Pancreas (tissue), 10 donors: Measurements from ENCODE around the gene PGPEP1. TPM values are rescaled to one million over a fixed set of nuclear protein-coding genes. Genes with fewer than 3 reads are reported as not detected.
A peak's percentile ranks its signal among the peaks of the same experiment; 100 is the strongest.
"Not testable (repeated sequence)": the region's sequence is repeated elsewhere in the genome, so short reads cannot be mapped to it uniquely, and the experiment has no call there.

Experiments used
- ATAC-seq, 4 donors: fragments of 200-7000 bp; cut with Tn5 transposase; one replicate each; pipeline versions ENCODE4 v1.8.0 to v1.9.1; 2020; ENCODE audit warnings: mild to moderate bottlenecking in 4 of 4, moderate library complexity in 4 of 4
- DNase-seq, 6 donors: peaks; one replicate each; pipeline ENCODE4 v3.0.0-alpha.2; 2020
- FAIRE-seq: peaks from 2 replicates; lab custom pipeline; 2012; peaks lifted over from hg19 to GRCh38; lab: Jason Lieb, UNC
- H3K27ac ChIP-seq, 4 donors: fragments of 200-600 bp; sonication (generic); 1 replicate in 3 of 4; 2 replicates in 1 of 4; pipeline versions ENCODE4 v1.5.0 to v1.8.0; 2020
- H3K27me3 ChIP-seq, 4 donors: fragments of 200-600 bp; one replicate each; pipeline ENCODE4 v1.8.0; 2021
- H3K36me3 ChIP-seq, 3 donors: fragments of 200-600 bp; sonication (generic) in 1 of 3; one replicate each; pipeline versions ENCODE4 v1.5.0 to v1.8.0; 2020 to 2021
- H3K4me1 ChIP-seq, 3 donors: fragments of 200-600 bp; one replicate each; pipeline ENCODE4 v1.8.0; 2021
- H3K4me3 ChIP-seq, 4 donors: fragments of 200-600 bp; sonication (generic) in 2 of 4; one replicate each; pipeline versions ENCODE4 v1.5.0 to v1.8.0; 2020 to 2021
- H3K9me3 ChIP-seq, 4 donors: fragments of 200-600 bp; one replicate each; pipeline ENCODE4 v1.8.0; 2021
- CTCF ChIP-seq, 4 donors: fragments of 200-600 bp; sonication (generic) in 3 of 4; IDR thresholded peaks; one replicate each; pipeline versions ENCODE4 v1.5.0 to v1.8.0; 2021; ENCODE audit warnings: antibody characterized with exemption in 4 of 4
- WGBS, 2 donors: extraction: QIAGEN DNeasy Blood & Tissue Kit; methylation state at CpG; one replicate each; pipeline ENCODE4 v1.1.7; 2013; 5-methylcytosine and 5-hydroxymethylcytosine counted together
- intact Hi-C, 3 donors: fragments of 100-400 bp; cut with DNase I; formaldehyde crosslinking; loops; one replicate each; pipeline versions ENCODE4 v1.11.1 to v1.14.2; 2022
- polyA plus RNA-seq, 2 donors: library from polyadenylated mRNA; stranded (reverse); fragments of 200-250 nt; gene quantifications; one replicate each; pipeline ENCODE4 v1.2.3, GENCODE V29; 2013
- total RNA-seq, 6 donors: library from RNA; stranded (reverse); fragmentation: NEBNext Ultra II Directional in 4 of 6; extraction: Animal tissue kit (Norgen Biotek cat#: 25700) in 4 of 6; gene quantifications; one replicate each; pipeline versions ENCODE4 v1.2.1 to v1.2.4, GENCODE V29; 2021 to 2023
- donor health status: healthy with polysubstance abuse.
- donor health status: DM: no; HTN: no; CAD: no; lungs with moderate emphysema.
- donor health status: DM: no; HTN: no; CAD: no.
- donor health status: control.
- donor health status: control.
- donor health status: Bipolar disorder and iron deficiency.
- donor health status: DM: yes; HTN: yes; CAD: no.
- donor health status: DM: no; HTN: no; CAD: no.
- donor health status: DM: no; HTN: no; CAD: no.
- donor health status: DM: yes; HTN: yes; CAD: no.

Gene PGPEP1
- total and polyA plus RNA-seq, 8 donors, result 10.4 to 44.4 (median 36.7) TPM

- intact Hi-C loops, result no loop called here
- Histone ChIP-seq H3K4me1 (peaks cover 0 to 9% (median 0%) of the 10 kb centered on the region in 3 donors), H3K9me3 (no peaks in the 10 kb centered on the region), H3K27me3 (no peaks in the 10 kb centered on the region), H3K36me3 (no peaks in the 10 kb centered on the region), H3K4me3 (peak overlapping the region in 1 of 4 donors; percentile 28), H3K27ac (no peak overlapping the region)
- ATAC-seq (peak in 1 of 4 donors; percentile 8), DNase-seq (peak in 1 of 6 donors; percentile 29), FAIRE-seq (no peak)
- TF ChIP-seq CTCF (IDR thresholded peaks at IDR 0.05), result no peak
- 39 to 46% methylated on average over 37 of the region's 37 CpGs for WGBS, 2 donors
Measured at GRCh38 chr19:18396471-18397241, 56.3 kb downstream of the PGPEP1 start.

DNA sequence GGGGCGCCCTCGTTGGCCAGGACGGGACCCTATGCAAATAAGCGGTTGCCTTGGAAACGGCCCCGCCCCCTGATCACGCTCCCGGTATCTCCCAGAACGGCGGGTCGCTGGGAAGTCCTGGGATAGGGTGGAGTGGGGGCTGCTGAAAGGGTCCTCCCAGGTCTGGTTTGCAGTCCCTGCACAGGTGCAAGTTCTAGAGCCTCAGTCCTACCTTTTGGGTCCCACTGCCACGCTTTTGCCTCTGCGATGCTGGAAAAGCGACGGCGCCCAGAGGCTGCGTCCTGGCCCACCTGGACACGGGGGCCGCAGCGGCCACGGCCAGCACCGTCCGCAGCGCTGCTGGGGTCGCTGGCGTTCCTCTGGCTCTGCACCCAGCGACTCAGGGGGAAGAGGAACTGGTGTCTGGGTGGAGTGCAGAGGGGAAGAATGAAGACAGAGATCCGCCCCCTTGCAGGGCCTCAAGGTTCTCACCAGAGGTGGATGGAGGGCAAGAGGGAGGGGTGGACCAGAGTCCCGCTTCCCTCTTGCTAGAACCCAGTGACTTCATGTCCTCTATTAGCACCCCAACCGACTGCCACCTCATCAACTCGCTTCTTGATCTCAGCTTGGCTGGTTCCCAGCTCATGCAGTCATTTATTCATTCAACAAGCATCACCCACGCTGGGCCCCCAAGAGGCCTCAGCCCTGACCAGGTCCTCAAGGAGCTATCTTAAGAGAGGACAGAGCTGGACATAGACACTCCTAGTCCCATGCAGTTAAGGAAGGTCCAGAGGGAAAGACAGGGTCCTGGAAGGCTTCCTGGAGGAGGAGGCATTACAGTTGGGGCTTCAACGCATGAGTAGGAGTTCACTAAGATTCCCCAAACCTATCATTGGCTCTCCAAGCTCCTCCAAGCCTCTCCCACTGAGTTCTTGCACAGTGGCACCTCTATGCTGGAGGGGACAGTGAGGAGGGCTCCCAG lies 57.1 kb downstream of the PGPEP1 start, which contains the start of gene LRRC25:
Gene LRRC25 (minus strand): TSS at position 381 of the 961 bp plus-strand sequence. CDS start 659 bp downstream, outside the sequence.
- H3K27ac ChIP-seq, result peak within 1 kb of the TSS in 1 of 4 donors; percentile 19
- H3K4me1 ChIP-seq, result peaks cover 0 to 9% (median 0%) of the 10 kb centered on the region in 3 donors
- no peaks in the 10 kb centered on the region for H3K27me3 ChIP-seq
- H3K9me3 ChIP-seq, result no peaks in the 10 kb centered on the region
- TF ChIP-seq CTCF (IDR thresholded peaks at IDR 0.05), result no peak
- FAIRE-seq, result no peak
- H3K4me3 ChIP-seq, result peak within 1 kb of the TSS in 1 of 4 donors; percentile 28
- DNase-seq, result peak in 2 of 6 donors; percentile 51 to 59
- peak in 3 of 4 donors; percentile 11 to 50 (median 38) for ATAC-seq
- no peaks in the 10 kb centered on the region for H3K36me3 ChIP-seq
- WGBS, 2 donors, result 27 to 34% methylated on average over 29 to 33 of the region's 33 CpGs
- intact Hi-C loops, result no loop called here

GRCh38 chr19:18399008-18399407 lies 58.6 kb downstream of the PGPEP1 start:
- intact Hi-C loops, result no loop called here
- Histone ChIP-seq H3K36me3 (no peaks in the 10 kb centered on the region), H3K27ac (peak overlapping the region in 2 of 4 donors; percentile 30 to 47), H3K27me3 (no peaks in the 10 kb centered on the region), H3K9me3 (no peaks in the 10 kb centered on the region), H3K4me3 (no peak overlapping the region), H3K4me1 (peaks cover 0 to 9% (median 0%) of the 10 kb centered on the region in 3 donors)
- no peak for FAIRE-seq
- ATAC-seq, result peak; percentile 56 to 78 (median 75)
- DNase-seq, result peak in 3 of 6 donors; percentile 48 to 71 (median 61)
- TF ChIP-seq CTCF (IDR thresholded peaks at IDR 0.05), result no peak
- WGBS, 2 donors, result 22 to 27% methylated on average over 6 of the region's 6 CpGs

DNA sequence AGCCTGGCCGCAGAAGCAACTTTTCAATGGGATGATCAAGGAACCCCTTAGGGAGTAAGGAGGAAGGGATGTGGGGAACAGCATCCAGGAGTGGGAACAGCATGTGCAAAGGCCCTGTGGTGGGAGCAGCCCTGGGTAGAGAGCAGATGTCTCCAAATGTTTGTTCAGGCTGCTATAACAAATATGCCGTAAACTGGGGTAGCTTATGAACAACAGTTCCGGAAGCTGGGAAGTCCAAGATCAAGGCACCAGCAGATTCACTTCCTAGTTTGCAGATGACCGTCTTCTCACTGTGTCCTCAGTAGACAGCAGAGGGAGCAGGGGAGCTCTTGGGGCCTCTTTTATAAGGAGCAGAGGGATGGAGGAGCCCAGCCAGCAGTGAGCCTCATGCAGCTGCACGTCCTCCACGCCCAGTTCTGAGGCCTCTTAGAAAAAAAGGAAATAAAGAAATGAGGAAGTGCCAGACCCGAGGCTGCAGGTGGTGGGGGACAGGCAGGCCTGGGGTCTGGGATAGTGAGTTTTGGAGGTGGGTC lies 61.2 kb downstream of the PGPEP1 start:
- Histone ChIP-seq H3K4me1 (peaks cover 0 to 9% (median 0%) of the 10 kb centered on the region in 3 donors), H3K27me3 (no peaks in the 10 kb centered on the region), H3K36me3 (no peaks in the 10 kb centered on the region), H3K9me3 (no peaks in the 10 kb centered on the region), H3K4me3 (no peak overlapping the region), H3K27ac (peak overlapping the region in 2 of 4 donors; percentile 23 to 47)
- no peak for TF ChIP-seq CTCF (IDR thresholded peaks at IDR 0.05)
- intact Hi-C loops, result no loop called here
- WGBS, 2 donors, result 55 to 63% methylated on average over 7 of the region's 7 CpGs
- ATAC-seq, result peak in 3 of 4 donors; percentile 62 to 77 (median 76)
- no peak for FAIRE-seq
- DNase-seq, result peak in 2 of 6 donors; percentile 37 to 54

DNA sequence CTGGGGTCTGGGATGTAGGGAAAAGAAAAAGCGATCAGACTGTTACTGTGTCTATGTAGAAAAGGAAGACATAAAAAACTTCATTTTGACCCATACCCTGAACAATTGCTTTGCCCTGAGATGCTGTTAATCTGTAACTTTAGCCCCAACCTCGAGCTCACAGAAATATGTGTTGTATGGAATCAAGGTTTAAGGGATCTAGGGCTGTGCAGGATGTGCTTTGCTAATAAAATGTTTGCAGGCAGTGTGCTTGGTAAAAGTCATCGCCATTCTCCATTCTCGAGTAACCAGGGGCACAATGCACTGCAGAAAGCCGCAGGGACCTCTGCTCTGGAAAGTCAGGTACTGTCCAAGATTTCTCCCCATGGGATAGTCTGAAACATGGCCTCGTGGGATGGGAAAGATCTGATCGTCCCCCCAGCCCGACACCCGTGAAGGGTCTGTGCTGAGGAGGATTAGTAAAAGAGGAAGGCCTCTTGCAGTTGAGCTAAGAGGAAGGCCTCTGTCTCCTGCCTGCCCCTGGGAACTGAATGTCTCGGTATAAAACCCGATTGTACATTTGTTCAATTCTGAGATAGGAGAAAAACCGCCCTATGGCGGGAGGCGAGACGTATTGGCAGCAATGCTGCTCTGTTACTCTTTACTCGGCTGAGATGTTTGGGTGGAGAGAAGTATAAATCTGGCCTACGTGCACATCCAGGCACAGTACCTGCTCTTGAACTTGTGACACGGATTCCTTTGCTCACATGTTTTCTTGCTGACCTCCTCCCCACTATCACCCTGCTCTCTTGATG lies 62.3 kb downstream of the PGPEP1 start:
- DNase-seq, H3K36me3 ChIP-seq, H3K4me1 ChIP-seq, H3K4me3 ChIP-seq, H3K27me3 ChIP-seq, ATAC-seq, FAIRE-seq, intact Hi-C loops, H3K9me3 ChIP-seq: not testable (repeated sequence)
- peak overlapping the region in 3 of 4 donors; percentile 4 to 47 (median 33) for H3K27ac ChIP-seq
- WGBS, 2 donors, result 53 to 58% methylated on average over 18 of the region's 18 CpGs

- H3K27ac ChIP-seq, H3K4me1 ChIP-seq, H3K9me3 ChIP-seq, H3K27me3 ChIP-seq, ATAC-seq, DNase-seq, H3K36me3 ChIP-seq, H3K4me3 ChIP-seq, FAIRE-seq, intact Hi-C loops: not testable (repeated sequence)
- 89 to 93% methylated on average over 11 of the region's 11 CpGs for WGBS, 2 donors
Measured at GRCh38 chr19:18405754-18406153, 65.4 kb downstream of the PGPEP1 start.
